GM10847 (cell line): ENCODE measurements around the gene JPT1.

ENCODE experiments used
- POLR2A ChIP-seq: IDR thresholded peaks from 2 replicates; pipeline ENCODE4 v1.6.1; 2011; ENCODE audit not compliant: insufficient read length; ENCODE audit errors: extremely low read depth

The JPT1 gene

GRCh38 chr17:75135452-75135851 is 18.9 kb downstream of the JPT1 start:
- TF ChIP-seq POLR2A, result no peak

- TF ChIP-seq POLR2A, result no peak
Measured at GRCh38 chr17:75133001-75133400, 21.3 kb downstream of the JPT1 start.

GRCh38 chr17:75131278-75132017 is 22.9 kb downstream of the JPT1 start, which contains the start of gene NT5C:
Gene NT5C, minus strand, starts transcription at chr17:75131742. Its CDS starts 35 bp downstream, at chr17:75131707.
- peak; percentile 86 for TF ChIP-seq POLR2A

DNA sequence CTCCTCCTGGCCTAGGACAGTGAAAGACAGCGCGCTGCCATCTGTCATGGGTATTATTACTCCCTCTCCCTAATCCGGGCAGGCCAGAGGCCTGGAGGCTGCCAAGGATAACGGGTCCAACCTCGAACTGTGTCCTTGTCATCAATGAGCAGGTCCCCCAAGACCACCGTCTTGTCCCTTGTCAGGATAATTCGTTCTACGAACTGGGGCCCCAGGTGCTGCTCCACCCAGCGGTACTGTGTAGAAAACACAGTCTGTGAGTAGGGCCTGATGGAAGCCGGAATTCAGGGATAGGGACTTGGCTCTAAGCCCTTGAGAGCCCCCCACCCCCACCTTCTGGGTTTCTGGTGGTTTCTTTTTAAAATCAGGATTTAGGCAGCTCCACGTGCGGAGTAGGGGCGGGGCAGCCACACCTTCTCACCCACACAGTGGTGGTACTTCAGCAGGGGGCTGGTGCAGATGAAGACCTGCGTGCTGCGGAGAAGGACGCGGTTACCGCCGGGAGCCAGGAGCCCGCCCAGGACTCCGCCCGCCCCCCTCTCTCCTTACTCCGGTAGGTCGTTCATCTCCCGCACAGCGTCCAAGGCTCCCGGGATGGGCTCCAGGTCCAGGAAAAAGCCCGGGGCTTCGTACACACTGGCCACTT is 23.6 kb downstream of the JPT1 start:
- TF ChIP-seq POLR2A, result peak; percentile 13

GRCh38 chr17:75130059-75130631 is 24.2 kb downstream of the JPT1 start:
- no peak for TF ChIP-seq POLR2A

- no peak for TF ChIP-seq POLR2A
Measured at GRCh38 chr17:75129576-75129975, 24.7 kb downstream of the JPT1 start.

DNA sequence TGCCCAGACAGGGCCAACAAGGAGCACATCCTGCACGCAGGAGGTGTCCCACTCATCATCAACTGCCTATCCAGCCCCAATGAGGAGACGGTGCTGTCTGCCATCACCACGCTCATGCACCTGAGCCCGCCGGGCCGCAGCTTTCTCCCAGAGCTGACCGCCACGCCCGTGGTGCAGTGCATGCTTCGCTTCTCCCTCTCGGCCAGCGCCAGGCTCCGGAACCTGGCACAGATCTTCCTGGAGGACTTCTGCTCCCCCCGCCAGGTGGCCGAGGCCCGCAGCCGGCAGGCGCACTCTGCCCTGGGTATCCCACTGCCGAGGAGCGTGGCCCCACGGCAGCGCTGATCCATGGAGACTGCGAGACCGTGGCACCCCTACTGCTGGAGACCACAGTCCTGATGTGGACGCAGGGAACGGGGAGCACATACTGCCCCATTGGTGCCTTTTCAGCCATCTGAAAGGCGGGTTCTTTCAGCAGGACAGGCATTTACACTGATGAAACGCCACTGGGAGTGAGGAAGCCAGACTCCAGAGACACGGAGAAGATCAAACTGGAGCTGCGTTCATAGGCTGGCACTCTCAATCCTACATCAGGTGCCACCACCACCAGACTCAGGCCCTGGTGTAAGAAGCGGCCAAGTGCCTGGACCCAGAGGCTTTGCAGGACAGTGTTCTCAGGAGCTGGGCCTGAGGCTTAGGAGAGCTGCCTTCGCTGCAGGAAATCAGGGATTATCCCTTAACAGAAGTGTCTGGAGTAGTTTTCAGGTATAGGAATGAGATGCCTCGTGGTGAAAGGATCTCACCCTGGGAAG is 25.4 kb downstream of the JPT1 start:
- TF ChIP-seq POLR2A, result no peak

DNA sequence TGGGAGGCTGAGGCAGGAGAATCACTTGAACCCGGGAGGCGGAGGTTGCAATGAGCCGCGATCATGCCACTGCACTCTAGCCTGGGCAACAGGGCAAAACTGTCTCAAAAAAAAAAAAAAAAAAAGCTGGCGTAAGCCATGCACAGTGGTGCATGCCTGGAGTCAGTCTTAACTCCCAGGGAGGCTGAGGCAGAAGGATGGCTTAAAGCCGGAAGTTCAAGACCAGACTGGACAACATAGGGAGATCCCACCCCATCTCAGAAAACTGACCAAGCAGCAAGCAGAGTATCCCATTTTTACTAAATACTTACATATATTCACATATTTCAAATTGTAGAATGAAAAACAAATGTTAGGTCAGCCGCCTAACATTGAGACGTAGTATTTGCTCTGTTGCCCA is 27.4 kb downstream of the JPT1 start:
- no peak for TF ChIP-seq POLR2A

DNA sequence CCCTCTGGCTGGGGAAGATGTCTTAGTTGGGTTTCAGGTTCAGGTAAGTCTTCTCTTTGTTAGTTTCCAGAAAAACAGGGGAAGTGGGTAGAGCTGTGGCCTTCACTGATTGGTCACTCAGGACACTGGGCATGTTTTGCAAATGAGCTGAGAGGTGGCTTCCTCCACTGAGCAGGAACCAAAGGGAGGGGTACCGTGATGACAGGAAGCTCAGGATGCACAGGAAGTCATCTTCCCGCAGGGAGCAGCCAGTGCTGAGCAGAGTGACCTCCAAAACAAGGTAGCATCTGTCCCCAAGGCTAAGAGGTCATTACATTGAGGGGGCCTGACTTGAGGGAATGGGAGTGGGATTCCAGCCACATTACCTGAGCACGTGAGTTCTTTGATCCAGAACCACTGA is 28.3 kb downstream of the JPT1 start:
- TF ChIP-seq POLR2A, result no peak

DNA sequence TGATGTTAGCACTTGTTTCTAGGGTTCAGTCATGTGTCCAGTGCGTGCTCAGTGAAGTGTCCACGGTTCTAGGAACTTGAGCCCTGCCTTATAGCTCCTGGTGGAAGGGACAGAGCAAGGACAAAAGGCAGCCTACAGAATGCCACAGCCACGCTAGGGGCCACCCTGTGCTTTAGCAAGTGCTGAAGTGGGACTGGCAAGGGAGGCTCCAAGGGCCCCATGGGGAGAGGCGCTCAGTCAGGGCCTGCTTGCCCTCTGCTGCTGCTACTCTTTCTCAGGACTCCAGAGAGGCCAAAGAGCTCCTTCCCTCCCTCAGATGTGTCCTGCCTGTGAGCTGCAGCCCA is 29.5 kb downstream of the JPT1 start:
- no peak for TF ChIP-seq POLR2A

DNA sequence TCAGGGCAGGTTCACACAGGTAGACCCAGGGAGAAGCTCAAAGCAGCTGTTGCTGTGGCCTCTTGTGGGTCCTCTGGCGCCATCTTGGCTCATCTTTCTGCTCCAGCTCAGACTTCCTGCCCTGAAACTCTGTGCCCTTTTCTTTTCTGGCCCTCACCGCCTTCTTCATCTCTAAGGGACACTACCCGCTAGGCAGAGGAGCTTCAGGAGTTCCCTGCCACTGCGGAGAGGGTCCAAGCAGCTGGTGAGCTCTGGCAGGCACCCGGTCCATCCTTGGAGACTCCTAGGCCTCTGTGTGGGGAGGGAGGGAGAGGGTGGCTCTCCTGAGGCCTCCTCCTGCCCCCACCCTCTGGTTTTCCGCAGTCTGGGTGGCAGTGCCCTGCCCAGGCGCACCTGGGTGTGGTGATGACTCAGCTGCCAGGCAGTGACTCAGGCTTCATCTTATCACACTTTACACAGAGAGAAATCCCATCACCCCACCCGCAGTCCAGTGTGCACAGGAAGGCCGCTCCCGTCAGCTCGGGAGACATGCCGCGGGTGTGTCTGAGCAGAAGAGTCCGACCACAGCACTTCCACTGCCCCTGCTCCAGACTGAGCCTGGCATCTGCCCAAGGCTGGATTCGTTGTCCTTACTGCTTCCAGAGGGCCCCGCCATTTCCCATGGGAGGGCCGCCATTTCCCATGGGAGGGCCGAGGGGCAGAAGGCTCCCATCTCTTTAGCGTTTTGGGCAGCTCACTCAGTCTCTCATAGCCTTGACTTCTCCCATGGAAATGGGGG is 30.1 kb downstream of the JPT1 start:
- TF ChIP-seq POLR2A, result no peak

- no peak for TF ChIP-seq POLR2A
Measured at GRCh38 chr17:75118307-75118706, 36.0 kb downstream of the JPT1 start.

GRCh38 chr17:75116737-75117136 is 37.6 kb downstream of the JPT1 start:
- no peak for TF ChIP-seq POLR2A

DNA sequence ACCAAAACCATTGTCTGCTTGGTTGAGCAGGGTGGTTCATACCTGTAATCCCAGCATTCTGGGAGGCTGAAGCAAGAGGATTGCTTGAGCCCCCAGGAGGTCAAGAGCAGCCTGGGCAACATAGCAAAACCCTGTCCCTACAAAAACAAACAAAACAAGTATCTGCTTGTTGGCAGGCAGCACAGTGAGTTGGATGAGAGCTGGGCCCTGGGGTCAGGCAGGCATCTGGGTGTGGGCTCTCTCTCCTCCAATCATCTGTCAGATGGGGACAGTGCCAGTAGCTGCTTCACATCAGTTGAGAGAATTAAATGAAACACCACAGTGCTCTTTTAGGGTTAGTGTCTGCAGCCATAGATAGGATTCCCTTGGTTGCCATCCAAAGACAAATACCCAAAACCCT is 38.8 kb downstream of the JPT1 start:
- no peak for TF ChIP-seq POLR2A
